Ishikawa (cell line): ENCODE results near the gene DTWD2.

Experiments
- CEBPB ChIP-seq: IDR thresholded peaks from 2 replicates; pipeline ENCODE4 v1.6.1; 2012
- CREB1 ChIP-seq: IDR thresholded peaks from 2 replicates; pipeline ENCODE4 v1.6.1; 2012; ENCODE audit warnings: low read depth
- EGR1 ChIP-seq: IDR thresholded peaks from 2 replicates; pipeline ENCODE4 v1.6.1; 2012
- EP300 ChIP-seq: IDR thresholded peaks from 2 replicates; pipeline ENCODE4 v1.6.1; 2012; ENCODE audit warnings: borderline replicate concordance
- FOXM1 ChIP-seq: IDR thresholded peaks from 2 replicates; pipeline ENCODE4 v1.6.1; 2012; ENCODE audit warnings: low read depth, borderline replicate concordance
- MAX ChIP-seq: IDR thresholded peaks from 2 replicates; pipeline ENCODE4 v1.6.1; 2012
- NFIC ChIP-seq: IDR thresholded peaks from 2 replicates; pipeline ENCODE4 v1.6.1; 2012
- RAD21 ChIP-seq: IDR thresholded peaks from 2 replicates; pipeline ENCODE4 v1.6.1; 2012; ENCODE audit warnings: low read depth
- TAF1 ChIP-seq: IDR thresholded peaks from 2 replicates; pipeline ENCODE4 v1.6.1; 2012; ENCODE audit warnings: low read depth, mild to moderate bottlenecking
- TCF12 ChIP-seq: IDR thresholded peaks from 2 replicates; pipeline ENCODE4 v1.6.1; 2012; ENCODE audit warnings: low read depth
- USF1 ChIP-seq: IDR thresholded peaks from 2 replicates; pipeline ENCODE4 v1.6.1; 2012
- YY1 ChIP-seq: IDR thresholded peaks from 2 replicates; pipeline ENCODE4 v1.6.1; 2012; ENCODE audit warnings: low read depth
- ZBTB7A ChIP-seq: IDR thresholded peaks from 2 replicates; pipeline ENCODE4 v1.6.1; 2012; ENCODE audit warnings: low read depth
- TF ChIP-seq, protein P1 (sequence below): IDR thresholded peaks from 2 replicates; pipeline ENCODE4 v1.6.1; 2012; ENCODE audit warnings: low read depth, mild to moderate bottlenecking

DNA sequence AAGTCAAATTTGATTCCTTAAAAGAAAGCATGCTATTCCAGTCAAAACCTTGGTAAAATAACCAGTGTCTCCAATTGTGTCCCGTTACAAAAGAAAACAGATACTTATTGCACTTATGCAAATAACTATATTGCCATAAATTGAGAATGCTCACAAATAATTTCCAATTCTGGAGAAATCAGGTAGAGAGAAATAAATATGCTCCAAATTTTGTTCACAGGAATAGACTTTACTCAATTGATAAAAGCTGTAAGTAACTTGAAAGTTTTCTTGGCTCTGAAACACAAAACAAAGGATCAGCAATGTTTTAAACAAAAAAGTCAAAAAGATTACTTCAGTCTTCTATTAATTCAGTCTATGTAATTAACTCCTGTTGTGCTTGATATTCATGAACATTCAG, 7.8 kb upstream of the DTWD2 start:
- TF ChIP-seq, protein P1, sequence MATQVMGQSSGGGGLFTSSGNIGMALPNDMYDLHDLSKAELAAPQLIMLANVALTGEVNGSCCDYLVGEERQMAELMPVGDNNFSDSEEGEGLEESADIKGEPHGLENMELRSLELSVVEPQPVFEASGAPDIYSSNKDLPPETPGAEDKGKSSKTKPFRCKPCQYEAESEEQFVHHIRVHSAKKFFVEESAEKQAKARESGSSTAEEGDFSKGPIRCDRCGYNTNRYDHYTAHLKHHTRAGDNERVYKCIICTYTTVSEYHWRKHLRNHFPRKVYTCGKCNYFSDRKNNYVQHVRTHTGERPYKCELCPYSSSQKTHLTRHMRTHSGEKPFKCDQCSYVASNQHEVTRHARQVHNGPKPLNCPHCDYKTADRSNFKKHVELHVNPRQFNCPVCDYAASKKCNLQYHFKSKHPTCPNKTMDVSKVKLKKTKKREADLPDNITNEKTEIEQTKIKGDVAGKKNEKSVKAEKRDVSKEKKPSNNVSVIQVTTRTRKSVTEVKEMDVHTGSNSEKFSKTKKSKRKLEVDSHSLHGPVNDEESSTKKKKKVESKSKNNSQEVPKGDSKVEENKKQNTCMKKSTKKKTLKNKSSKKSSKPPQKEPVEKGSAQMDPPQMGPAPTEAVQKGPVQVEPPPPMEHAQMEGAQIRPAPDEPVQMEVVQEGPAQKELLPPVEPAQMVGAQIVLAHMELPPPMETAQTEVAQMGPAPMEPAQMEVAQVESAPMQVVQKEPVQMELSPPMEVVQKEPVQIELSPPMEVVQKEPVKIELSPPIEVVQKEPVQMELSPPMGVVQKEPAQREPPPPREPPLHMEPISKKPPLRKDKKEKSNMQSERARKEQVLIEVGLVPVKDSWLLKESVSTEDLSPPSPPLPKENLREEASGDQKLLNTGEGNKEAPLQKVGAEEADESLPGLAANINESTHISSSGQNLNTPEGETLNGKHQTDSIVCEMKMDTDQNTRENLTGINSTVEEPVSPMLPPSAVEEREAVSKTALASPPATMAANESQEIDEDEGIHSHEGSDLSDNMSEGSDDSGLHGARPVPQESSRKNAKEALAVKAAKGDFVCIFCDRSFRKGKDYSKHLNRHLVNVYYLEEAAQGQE, result no peak
- TF ChIP-seq MAX, result no peak
- no peak for TF ChIP-seq NFIC
- TF ChIP-seq EP300, result no peak
- TF ChIP-seq YY1, result no peak
- no peak for TF ChIP-seq TAF1
- no peak for TF ChIP-seq TCF12
- TF ChIP-seq CEBPB, result no peak
- no peak for TF ChIP-seq RAD21
- TF ChIP-seq ZBTB7A, result no peak
- no peak for TF ChIP-seq EGR1
- TF ChIP-seq CREB1, result no peak
- TF ChIP-seq FOXM1, result no peak
- no peak for TF ChIP-seq USF1
